HEK293 (cell line): ENCODE measurements around the gene USO1.

Experiments
- CTCF ChIA-PET: fragments of 350-600 bp; formaldehyde crosslinking; extraction: SDS; loops from one replicate; lab custom pipeline; 2021; ENCODE audit warnings: antibody characterized with exemption; lab: Yijun Ruan, JAX
- POLR2A ChIA-PET: fragments of 300-600 bp; formaldehyde crosslinking; extraction: SDS; loops from one replicate; lab custom pipeline; 2020; ENCODE audit warnings: antibody characterized with exemption, inconsistent platforms; lab: Yijun Ruan, JAX
- H3K27ac ChIP-seq: fragments of 200-500 bp; sonication (Bioruptor generic); 2 replicates; pipeline ENCODE4 v1.5.1; 2014; ENCODE audit warnings: low read depth, low read length, control low read depth, inconsistent platforms; ENCODE audit errors: extremely low read depth
- H3K36me3 ChIP-seq, 2 experiments: fragments of 200-500 bp in 1 of 2; sonication (Bioruptor generic) in 1 of 2; 1 replicate in 1 of 2; 2 replicates in 1 of 2; pipeline ENCODE4 v1.5.1; 2014 to 2017; ENCODE audit warnings: inconsistent platforms in 2 of 2, low read length in 2 of 2; ENCODE audit not compliant: control insufficient read depth in 2 of 2, insufficient read depth in 1 of 2
- H3K4me1 ChIP-seq: fragments of 200-500 bp; sonication (Bioruptor generic); 2 replicates; pipeline ENCODE4 v1.5.1; 2014; ENCODE audit warnings: mild to moderate bottlenecking, low read length, inconsistent platforms; ENCODE audit not compliant: control insufficient read depth, insufficient read depth
- H3K4me3 ChIP-seq: 2 replicates; pipeline ENCODE4 v1.5.1; 2011; ENCODE audit warnings: low read depth, mild to moderate bottlenecking, control low read depth, low read length, moderate library complexity
- H3K9me3 ChIP-seq: fragments of 200-500 bp; sonication (Bioruptor generic); 2 replicates; pipeline ENCODE4 v1.5.1; 2014; ENCODE audit warnings: low read depth, low read length, inconsistent platforms; ENCODE audit not compliant: control insufficient read depth, insufficient read depth
- ATF2 ChIP-seq: fragments of 450-650 bp; formaldehyde crosslinking; IDR thresholded peaks from 2 replicates; pipeline ENCODE4 v1.5.1; 2016; ENCODE audit warnings: missing biosample characterization, missing genetic modification characterization, low read depth
- GLI2 ChIP-seq: fragments of 450-650 bp; formaldehyde crosslinking; IDR thresholded peaks from 2 replicates; pipeline ENCODE4; 2017; ENCODE audit warnings: missing biosample characterization, missing genetic modification characterization, low read depth, borderline replicate concordance
- HOXD13 ChIP-seq: sonication (generic); formaldehyde crosslinking; IDR thresholded peaks from 2 replicates; pipeline ENCODE4 v1.8.0; 2022; ENCODE audit warnings: missing genetic modification reagents, borderline replicate concordance
- OVOL3 ChIP-seq: fragments of 450-650 bp; formaldehyde crosslinking; IDR thresholded peaks from 2 replicates; pipeline ENCODE4 v1.5.1; 2016; ENCODE audit warnings: missing biosample characterization, missing genetic modification characterization
- PATZ1 ChIP-seq: fragments of 450-650 bp; formaldehyde crosslinking; IDR thresholded peaks from 2 replicates; pipeline ENCODE4 v1.5.1; 2016; ENCODE audit warnings: missing biosample characterization, missing genetic modification characterization
- REPIN1 ChIP-seq: fragments of 450-650 bp; formaldehyde crosslinking; IDR thresholded peaks from 2 replicates; pipeline ENCODE4 v1.5.1; 2017; ENCODE audit warnings: missing biosample characterization, missing genetic modification characterization, low read depth
- SP3 ChIP-seq: fragments of 450-650 bp; formaldehyde crosslinking; IDR thresholded peaks from 2 replicates; pipeline ENCODE4 v1.5.1; 2016; ENCODE audit warnings: missing biosample characterization, missing genetic modification characterization
- TRIM28 ChIP-seq: IDR thresholded peaks from 2 replicates; pipeline ENCODE4 v1.6.1; 2011; ENCODE audit warnings: low read length, control low read depth, borderline replicate concordance
- ZBTB1 ChIP-seq: fragments of 450-650 bp; formaldehyde crosslinking; IDR thresholded peaks from 2 replicates; pipeline ENCODE4 v1.5.1; 2016; ENCODE audit warnings: missing biosample characterization, missing genetic modification characterization
- ZBTB20 ChIP-seq: fragments of 450-650 bp; formaldehyde crosslinking; IDR thresholded peaks from 2 replicates; pipeline ENCODE4 v1.5.1; 2016; ENCODE audit warnings: missing biosample characterization, missing genetic modification characterization
- ZNF112 ChIP-seq: fragments of 450-650 bp; formaldehyde crosslinking; IDR thresholded peaks from 2 replicates; pipeline ENCODE4 v1.5.0; 2017; ENCODE audit warnings: missing biosample characterization, missing genetic modification characterization
- ZNF132 ChIP-seq: fragments of 450-650 bp; formaldehyde crosslinking; IDR thresholded peaks from 2 replicates; pipeline ENCODE4 v1.5.1; 2017; ENCODE audit warnings: missing biosample characterization, missing genetic modification characterization, borderline replicate concordance
- ZNF280C ChIP-seq: fragments of 450-650 bp; formaldehyde crosslinking; IDR thresholded peaks from 2 replicates; pipeline ENCODE4 v1.5.1; 2016; ENCODE audit warnings: missing biosample characterization, missing genetic modification characterization
- ZNF311 ChIP-seq: fragments of 450-650 bp; formaldehyde crosslinking; IDR thresholded peaks from 2 replicates; pipeline ENCODE4 v1.5.1; 2017; ENCODE audit warnings: missing biosample characterization, missing genetic modification characterization, borderline replicate concordance
- ZNF350 ChIP-seq: fragments of 450-650 bp; formaldehyde crosslinking; IDR thresholded peaks from 2 replicates; pipeline ENCODE4 v1.5.0; 2017; ENCODE audit warnings: missing biosample characterization, mild to moderate bottlenecking, missing genetic modification characterization
- ZNF354C ChIP-seq: fragments of 450-650 bp; formaldehyde crosslinking; IDR thresholded peaks from 2 replicates; pipeline ENCODE4 v1.5.1; 2016; ENCODE audit warnings: missing biosample characterization, missing genetic modification characterization, low read depth, borderline replicate concordance
- ZNF473 ChIP-seq: fragments of 450-650 bp; formaldehyde crosslinking; IDR thresholded peaks from 2 replicates; pipeline ENCODE4 v1.5.1; 2017; ENCODE audit warnings: missing biosample characterization, missing genetic modification characterization
- ZNF621 ChIP-seq: fragments of 450-650 bp; formaldehyde crosslinking; IDR thresholded peaks from 2 replicates; pipeline ENCODE4 v1.5.1; 2017; ENCODE audit warnings: missing biosample characterization, missing genetic modification characterization
- ZNF629 ChIP-seq: fragments of 450-650 bp; formaldehyde crosslinking; IDR thresholded peaks from 2 replicates; pipeline ENCODE4 v1.5.1; 2017; ENCODE audit warnings: missing biosample characterization, missing genetic modification characterization
- ZNF664 ChIP-seq: fragments of 450-650 bp; formaldehyde crosslinking; IDR thresholded peaks from 2 replicates; pipeline ENCODE4 v1.5.1; 2016; ENCODE audit warnings: missing biosample characterization, missing genetic modification characterization
- ZNF747 ChIP-seq: fragments of 450-650 bp; formaldehyde crosslinking; IDR thresholded peaks from 2 replicates; pipeline ENCODE4 v1.5.1; 2016; ENCODE audit warnings: missing biosample characterization, missing genetic modification characterization
- ZNF776 ChIP-seq: fragments of 450-650 bp; formaldehyde crosslinking; IDR thresholded peaks from 2 replicates; pipeline ENCODE4 v1.5.0; 2017; ENCODE audit warnings: missing biosample characterization, missing genetic modification characterization, borderline replicate concordance
- TF ChIP-seq, protein P1 (sequence below): fragments of 450-650 bp; formaldehyde crosslinking; IDR thresholded peaks from 2 replicates; pipeline ENCODE4 v1.5.1; 2016; ENCODE audit warnings: missing biosample characterization, missing genetic modification characterization

The USO1 gene

GRCh38 chr4:75710246-75710645, 14.1 kb upstream of the USO1 start:
- Histone ChIP-seq H3K36me3 (no peaks in the 10 kb centered on the region; a peak in 1 of 3 replicates), H3K4me3 (no peak overlapping the region), H3K9me3 (no peaks in the 10 kb centered on the region), H3K4me1 (no peaks in the 10 kb centered on the region), H3K27ac (no peak overlapping the region)
- TF ChIP-seq ZNF112: no peak
- no peak for TF ChIP-seq REPIN1 (tag by site-specific recombination)
- no peak for TF ChIP-seq ZBTB1 (tag by site-specific recombination)
- TF ChIP-seq, protein P1, sequence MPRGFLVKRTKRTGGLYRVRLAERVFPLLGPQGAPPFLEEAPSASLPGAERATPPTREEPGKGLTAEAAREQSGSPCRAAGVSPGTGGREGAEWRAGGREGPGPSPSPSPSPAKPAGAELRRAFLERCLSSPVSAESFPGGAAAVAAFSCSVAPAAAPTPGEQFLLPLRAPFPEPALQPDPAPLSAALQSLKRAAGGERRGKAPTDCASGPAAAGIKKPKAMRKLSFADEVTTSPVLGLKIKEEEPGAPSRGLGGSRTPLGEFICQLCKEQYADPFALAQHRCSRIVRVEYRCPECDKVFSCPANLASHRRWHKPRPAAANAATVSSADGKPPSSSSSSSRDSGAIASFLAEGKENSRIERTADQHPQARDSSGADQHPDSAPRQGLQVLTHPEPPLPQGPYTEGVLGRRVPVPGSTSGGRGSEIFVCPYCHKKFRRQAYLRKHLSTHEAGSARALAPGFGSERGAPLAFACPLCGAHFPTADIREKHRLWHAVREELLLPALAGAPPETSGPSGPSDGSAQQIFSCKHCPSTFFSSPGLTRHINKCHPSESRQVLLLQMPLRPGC: no peak
- TF ChIP-seq ATF2 (tag by site-specific recombination): 0 out of 2 replicates have a peak, but pooled peaks have one; percentile 40
- ChIA-PET CTCF (interaction anchor here (0.7 to 2.5 kb wide), 4 partner anchors 13 to 137 kb away, joined by 3 to 8 read pairs (median 4); partner anchors contain the start of gene USO1), POLR2A (interaction anchor here (1.0 to 1.2 kb wide), 2 partner anchors 8 to 14 kb away, joined by 3 to 4 read pairs; partner anchors contain the start of gene USO1)

DNA sequence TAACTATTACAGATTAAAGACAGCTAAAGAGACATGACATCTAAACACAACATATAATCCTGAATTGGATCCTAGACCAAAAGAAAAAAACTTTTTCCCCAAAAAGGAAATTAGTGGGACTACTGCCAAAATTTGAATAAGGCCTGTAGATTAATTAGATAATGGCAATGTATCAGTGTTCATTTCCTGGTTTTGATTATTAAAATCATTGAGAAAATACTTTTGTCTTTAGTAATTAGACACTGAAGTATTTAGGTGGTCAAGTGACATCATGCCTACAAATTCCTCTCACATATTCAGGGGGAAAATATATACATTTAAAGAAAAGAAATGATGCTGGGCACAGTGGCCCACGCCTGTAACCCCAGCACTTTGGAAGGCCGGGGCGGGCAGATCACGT, 10.4 kb upstream of the USO1 start:
- Histone ChIP-seq H3K27ac (no peak overlapping the region), H3K9me3 (no peaks in the 10 kb centered on the region), H3K4me3 (no peak overlapping the region), H3K36me3 (peaks cover 0 to 4% of the 10 kb centered on the region in 2 experiments; a peak in 1 of 3 replicates), H3K4me1 (no peaks in the 10 kb centered on the region)
- ChIA-PET CTCF (no interaction called here), POLR2A (no interaction called here)
- TF ChIP-seq OVOL3 (no peak), ZNF776 (tag by site-specific recombination) (no peak), ZNF747 (tag by site-specific recombination) (no peak), ZNF280C (no peak), ZNF350 (tag by site-specific recombination) (no peak), SP3 (tag by site-specific recombination) (no peak), ZNF629 (tag by site-specific recombination) (no peak), ZNF354C (tag by site-specific recombination) (no peak), HOXD13 (CRISPR knock-in tag) (no peak), ZNF311 (tag by site-specific recombination) (no peak), GLI2 (tag by site-specific recombination) (no peak), ZNF132 (no peak), ZNF664 (tag by site-specific recombination) (no peak), ZBTB20 (tag by site-specific recombination) (no peak), PATZ1 (tag by site-specific recombination) (no peak), ZNF473 (tag by site-specific recombination) (no peak), TRIM28 (no peak), ZNF621 (tag by site-specific recombination) (no peak)
